GM23248 (cell line): ENCODE data around the gene SF3A1.

Experiments
- EZH2 ChIP-seq: fragments of 200-600 bp; sonication (generic); IDR thresholded peaks from 2 replicates; pipeline ENCODE4 v1.6.1; 2018; ENCODE audit warnings: antibody characterized with exemption, mild to moderate bottlenecking; ENCODE audit not compliant: insufficient read depth, poor library complexity, severe bottlenecking
- EZH2phosphoT487 ChIP-seq: fragments of 200-600 bp; sonication (generic); IDR thresholded peaks from 2 replicates; pipeline ENCODE4 v1.6.1; 2018; ENCODE audit warnings: antibody characterized with exemption, moderate library complexity, mild to moderate bottlenecking, low read depth; ENCODE audit not compliant: insufficient read depth

- TF ChIP-seq EZH2phosphoT487 (no peak), EZH2 (no peak)
Measured at GRCh38 chr22:30381264-30381663, 24.6 kb upstream of the SF3A1 start.
